ENCODE results near the gene SYNPO.

The SYNPO gene

DNA sequence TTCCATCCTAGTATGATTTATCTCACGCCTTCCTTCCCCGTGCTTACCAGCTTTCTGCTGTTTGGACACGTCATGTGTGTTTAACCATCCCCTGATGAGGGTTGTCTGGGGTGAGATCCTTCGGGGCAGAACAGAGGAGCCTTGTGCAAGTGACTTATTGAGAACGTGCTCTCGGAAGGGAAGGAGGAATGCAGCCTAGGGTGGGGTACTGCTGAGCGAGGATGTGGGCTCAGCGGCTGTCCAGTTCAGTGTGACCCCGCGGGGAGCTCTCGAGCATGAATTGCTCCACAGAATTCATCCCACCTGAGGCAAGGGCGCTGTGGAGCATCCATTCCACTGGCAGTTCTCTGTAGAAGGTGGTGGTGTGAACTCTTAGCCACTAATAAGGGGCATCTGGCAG lies 24.6 kb downstream of the SYNPO start:
- H3K27me3 ChIP-seq (ENCODE audit: insufficient read depth, low read depth) = no peaks in the 10 kb centered on the region
- no peaks in the 10 kb centered on the region for H3K36me3 ChIP-seq (ENCODE audit: insufficient read depth)
- H3K79me2 ChIP-seq (ENCODE audit: insufficient read depth, low read depth) = no peaks in the 10 kb centered on the region
- H3K4me2 ChIP-seq = no peak overlapping the region
- H3K4me1 ChIP-seq (ENCODE audit: low read depth, poor library complexity, severe bottlenecking) = no peaks in the 10 kb centered on the region
- no peak overlapping the region for H3K9ac ChIP-seq
- H4K20me1 ChIP-seq (ENCODE audit: insufficient read depth) = no peaks in the 10 kb centered on the region
- no peak overlapping the region for H3K27ac ChIP-seq
- TF ChIP-seq, protein P1, sequence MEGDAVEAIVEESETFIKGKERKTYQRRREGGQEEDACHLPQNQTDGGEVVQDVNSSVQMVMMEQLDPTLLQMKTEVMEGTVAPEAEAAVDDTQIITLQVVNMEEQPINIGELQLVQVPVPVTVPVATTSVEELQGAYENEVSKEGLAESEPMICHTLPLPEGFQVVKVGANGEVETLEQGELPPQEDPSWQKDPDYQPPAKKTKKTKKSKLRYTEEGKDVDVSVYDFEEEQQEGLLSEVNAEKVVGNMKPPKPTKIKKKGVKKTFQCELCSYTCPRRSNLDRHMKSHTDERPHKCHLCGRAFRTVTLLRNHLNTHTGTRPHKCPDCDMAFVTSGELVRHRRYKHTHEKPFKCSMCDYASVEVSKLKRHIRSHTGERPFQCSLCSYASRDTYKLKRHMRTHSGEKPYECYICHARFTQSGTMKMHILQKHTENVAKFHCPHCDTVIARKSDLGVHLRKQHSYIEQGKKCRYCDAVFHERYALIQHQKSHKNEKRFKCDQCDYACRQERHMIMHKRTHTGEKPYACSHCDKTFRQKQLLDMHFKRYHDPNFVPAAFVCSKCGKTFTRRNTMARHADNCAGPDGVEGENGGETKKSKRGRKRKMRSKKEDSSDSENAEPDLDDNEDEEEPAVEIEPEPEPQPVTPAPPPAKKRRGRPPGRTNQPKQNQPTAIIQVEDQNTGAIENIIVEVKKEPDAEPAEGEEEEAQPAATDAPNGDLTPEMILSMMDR (conservative IDR thresholded peaks at IDR 0.05; ENCODE audit: low read depth, low read length) = no peak
- no peak overlapping the region for H3K4me3 ChIP-seq (IDR thresholded peaks at IDR 0.05; ENCODE audit: insufficient read depth, low read depth, low read length)
- no peak overlapping the region for H2AFZ ChIP-seq (ENCODE audit: low read depth)

DNA sequence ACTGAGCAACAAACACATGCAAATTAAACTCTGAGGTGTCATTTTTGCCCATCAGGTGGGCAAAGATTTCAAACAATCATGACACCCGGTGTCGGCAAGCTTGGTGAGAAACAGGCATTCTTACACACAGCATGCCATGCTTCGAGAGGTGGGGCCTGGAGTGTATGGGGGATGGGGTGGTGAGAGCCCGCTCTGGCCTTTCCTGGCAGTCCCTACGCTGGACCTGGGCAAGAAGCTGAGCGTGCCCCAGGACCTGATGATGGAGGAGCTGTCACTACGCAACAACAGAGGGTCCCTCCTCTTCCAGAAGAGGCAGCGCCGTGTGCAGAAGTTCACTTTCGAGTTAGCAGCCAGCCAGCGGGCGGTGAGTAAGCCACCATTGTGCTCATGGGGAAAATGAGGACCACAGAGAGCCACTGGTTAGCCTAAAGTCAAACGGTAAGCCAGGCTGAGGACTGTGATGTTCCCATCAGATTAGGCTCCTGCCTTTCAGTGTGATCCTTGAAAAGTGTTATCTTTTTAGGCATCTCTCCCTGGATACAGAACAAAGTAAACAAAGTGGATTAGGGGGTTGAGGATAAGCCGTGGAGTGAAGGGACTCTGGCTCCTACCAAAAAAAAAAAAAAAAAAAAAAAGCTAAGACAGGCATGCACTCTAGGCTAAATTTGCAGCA lies 30.0 kb downstream of the SYNPO start:
- Histone ChIP-seq H3K27ac (no peak overlapping the region), H3K4me2 (no peak overlapping the region), H3K9ac (no peak overlapping the region), H3K36me3 (ENCODE audit: insufficient read depth) (no peaks in the 10 kb centered on the region), H3K4me1 (ENCODE audit: low read depth, poor library complexity, severe bottlenecking) (no peaks in the 10 kb centered on the region), H3K4me3 (IDR thresholded peaks at IDR 0.05; ENCODE audit: insufficient read depth, low read depth, low read length) (no peak overlapping the region), H4K20me1 (ENCODE audit: insufficient read depth) (no peaks in the 10 kb centered on the region), H2AFZ (ENCODE audit: low read depth) (no peak overlapping the region), H3K27me3 (ENCODE audit: insufficient read depth, low read depth) (no peaks in the 10 kb centered on the region), H3K79me2 (ENCODE audit: insufficient read depth, low read depth) (no peaks in the 10 kb centered on the region)
- TF ChIP-seq, protein P1 (conservative IDR thresholded peaks at IDR 0.05; ENCODE audit: low read depth, low read length) = no peak

GRCh38 chr5:150670948-150671310 lies 30.5 kb downstream of the SYNPO start:
- TF ChIP-seq, protein P1 (conservative IDR thresholded peaks at IDR 0.05; ENCODE audit: low read depth, low read length) = no peak
- H4K20me1 ChIP-seq (ENCODE audit: insufficient read depth) = no peaks in the 10 kb centered on the region
- H2AFZ ChIP-seq (ENCODE audit: low read depth) = no peak overlapping the region
- no peak overlapping the region for H3K9ac ChIP-seq
- no peaks in the 10 kb centered on the region for H3K27me3 ChIP-seq (ENCODE audit: insufficient read depth, low read depth)
- no peaks in the 10 kb centered on the region for H3K36me3 ChIP-seq (ENCODE audit: insufficient read depth)
- H3K4me3 ChIP-seq (IDR thresholded peaks at IDR 0.05; ENCODE audit: insufficient read depth, low read depth, low read length) = no peak overlapping the region
- H3K4me1 ChIP-seq (ENCODE audit: low read depth, poor library complexity, severe bottlenecking) = no peaks in the 10 kb centered on the region
- H3K79me2 ChIP-seq (ENCODE audit: insufficient read depth, low read depth) = no peaks in the 10 kb centered on the region
- H3K27ac ChIP-seq = no peak overlapping the region
- H3K4me2 ChIP-seq = no peak overlapping the region

GRCh38 chr5:150671509-150672236 lies 31.2 kb downstream of the SYNPO start:
- TF ChIP-seq, protein P1 (conservative IDR thresholded peaks at IDR 0.05; ENCODE audit: low read depth, low read length) = no peak
- Histone ChIP-seq H3K79me2 (ENCODE audit: insufficient read depth, low read depth) (no peaks in the 10 kb centered on the region), H3K4me3 (IDR thresholded peaks at IDR 0.05; ENCODE audit: insufficient read depth, low read depth, low read length) (no peak overlapping the region), H3K27ac (no peak overlapping the region), H3K9ac (no peak overlapping the region), H3K4me1 (ENCODE audit: low read depth, poor library complexity, severe bottlenecking) (no peaks in the 10 kb centered on the region), H3K27me3 (ENCODE audit: insufficient read depth, low read depth) (no peaks in the 10 kb centered on the region), H3K4me2 (no peak overlapping the region), H2AFZ (ENCODE audit: low read depth) (no peak overlapping the region), H3K36me3 (ENCODE audit: insufficient read depth) (no peaks in the 10 kb centered on the region), H4K20me1 (ENCODE audit: insufficient read depth) (no peaks in the 10 kb centered on the region)

Data from KMS-11 (cell line).